SK-N-SH (cell line): Measurements from ENCODE around the gene ANKH. TPM values are rescaled to one million over a fixed set of nuclear protein-coding genes. Genes with fewer than 3 reads are reported as not detected.

Experiments
- CTCF ChIA-PET: fragments of 300-600, 350-600 bp; formaldehyde crosslinking; extraction: SDS; loops from one replicate; lab custom pipeline; 2021; lab: Yijun Ruan, JAX
- POLR2A ChIA-PET: fragments of 350-600 bp; sonication (Branson Sonifier 250); formaldehyde crosslinking; extraction: SDS; loops from one replicate; lab custom pipeline; 2020; ENCODE audit warnings: antibody characterized with exemption, inconsistent platforms; lab: Yijun Ruan, JAX
- DNase-seq: peaks from one replicate; pipeline ENCODE4 v3.0.0; 2012
- H2AFZ ChIP-seq: fragments of 200-600 bp; sonication (generic); 2 replicates; pipeline ENCODE4 v1.8.1; 2016; ENCODE audit warnings: antibody characterized with exemption, mild to moderate bottlenecking, low read depth
- H3F3A ChIP-seq: fragments of 200-600 bp; sonication (generic); replicated peaks from 2 replicates; pipeline ENCODE3; 2016; ENCODE audit warnings: antibody characterized with exemption, mild to moderate bottlenecking; ENCODE audit not compliant: insufficient read depth
- H3K27ac ChIP-seq, 2 experiments: fragments of 200-500 bp in 1 of 2; fragments of 200-600 bp in 1 of 2; sonication (Bioruptor generic) in 1 of 2; sonication (generic), shearing (Covaris generic) in 1 of 2; 2 replicates each; pipeline versions ENCODE4 v1.5.1 to v1.6.1; 2014 to 2016; ENCODE audit warnings: low read depth in 2 of 2, inconsistent platforms in 1 of 2, low read length in 1 of 2, mild to moderate bottlenecking in 1 of 2, mixed read lengths in 1 of 2
- H3K27me3 ChIP-seq: fragments of 200-600 bp; sonication (generic), shearing (Covaris generic); 2 replicates; pipeline ENCODE4 v1.6.1; 2016; ENCODE audit warnings: mixed run types; ENCODE audit not compliant: insufficient read depth
- H3K36me3 ChIP-seq, 2 experiments: fragments of 200-500 bp in 1 of 2; fragments of 200-600 bp in 1 of 2; sonication (Bioruptor generic) in 1 of 2; sonication (generic) in 1 of 2; replicated peaks in 1 of 2; 2 replicates each; pipeline versions ENCODE3 to v1.5.1; 2014 to 2016; ENCODE audit warnings: low read length in 1 of 2, mild to moderate bottlenecking in 1 of 2; ENCODE audit not compliant: insufficient read depth in 2 of 2, control insufficient read depth in 1 of 2
- H3K4me1 ChIP-seq, 2 experiments: fragments of 200-500 bp in 1 of 2; fragments of 200-600 bp in 1 of 2; sonication (Bioruptor generic) in 1 of 2; sonication (generic), shearing (Covaris generic) in 1 of 2; 2 replicates each; pipeline versions ENCODE4 v1.5.1 to v1.6.1; 2014 to 2016; ENCODE audit warnings: low read depth in 1 of 2, low read length in 1 of 2, mixed run types in 1 of 2; ENCODE audit not compliant: insufficient read depth in 2 of 2, control insufficient read depth in 1 of 2
- H3K4me2 ChIP-seq: fragments of 200-600 bp; sonication (generic), shearing (Covaris generic); 2 replicates; pipeline ENCODE4 v1.6.1; 2017; ENCODE audit warnings: mixed run types
- H3K4me3 ChIP-seq, 2 experiments: fragments of 200-500 bp in 1 of 2; fragments of 200-600 bp in 1 of 2; sonication (Bioruptor generic) in 1 of 2; sonication (generic), shearing (Covaris generic) in 1 of 2; 2 replicates each; pipeline versions ENCODE4 v1.5.1 to v1.8.1; 2014 to 2016; ENCODE audit warnings: low read depth in 2 of 2, inconsistent platforms in 1 of 2, low read length in 1 of 2, mild to moderate bottlenecking in 1 of 2, mixed read lengths in 1 of 2, moderate library complexity in 1 of 2
- H3K79me2 ChIP-seq: fragments of 200-600 bp; sonication (generic); 2 replicates; pipeline ENCODE4 v1.8.1; 2017; ENCODE audit warnings: mild to moderate bottlenecking; ENCODE audit not compliant: insufficient read depth
- H3K9ac ChIP-seq: fragments of 200-600 bp; sonication (generic); 2 replicates; pipeline ENCODE4 v1.6.1; 2017; ENCODE audit warnings: mixed run types
- H3K9me2 ChIP-seq: fragments of 200-600 bp; sonication (generic); 2 replicates; pipeline ENCODE4 v1.6.1; 2017; ENCODE audit warnings: mixed run types
- H3K9me3 ChIP-seq: fragments of 200-600 bp; sonication (generic); 2 replicates; pipeline ENCODE4 v1.6.1; 2017; ENCODE audit warnings: mixed run types, mild to moderate bottlenecking, moderate library complexity
- H4K20me1 ChIP-seq: fragments of 200-600 bp; sonication (generic); 2 replicates; pipeline ENCODE4 v1.6.1; 2017; ENCODE audit warnings: mild to moderate bottlenecking, mixed run types; ENCODE audit not compliant: insufficient read depth
- CHD2 ChIP-seq: fragments of 150-350 bp; IDR thresholded peaks from 2 replicates; pipeline ENCODE4 v1.6.1; 2018; ENCODE audit warnings: low read length; ENCODE audit not compliant: partially characterized antibody
- CTCF ChIP-seq: fragments of 200-600 bp; sonication (generic); IDR thresholded peaks from 2 replicates; pipeline ENCODE4 v1.6.1; 2017; ENCODE audit warnings: antibody characterized with exemption, mild to moderate bottlenecking, moderate library complexity
- ELF1 ChIP-seq: IDR thresholded peaks from 2 replicates; pipeline ENCODE4 v1.4.0; 2012
- FOSL2 ChIP-seq: IDR thresholded peaks from 2 replicates; pipeline ENCODE4 v1.4.0; 2012; ENCODE audit warnings: low read depth, mild to moderate bottlenecking, moderate library complexity, borderline replicate concordance
- FOXJ3 ChIP-seq: sonication (generic); formaldehyde crosslinking; IDR thresholded peaks from 2 replicates; pipeline ENCODE4 v1.5.1; 2020; ENCODE audit warnings: mild to moderate bottlenecking, missing genetic modification reagents
- IRF3 ChIP-seq: fragments of 150-350 bp; IDR thresholded peaks from 2 replicates; pipeline ENCODE4 v1.6.1; 2016; ENCODE audit warnings: mild to moderate bottlenecking, low read depth, low read length
- MAX ChIP-seq: IDR thresholded peaks from 2 replicates; pipeline ENCODE4 v1.4.0; 2012; ENCODE audit warnings: low read depth
- MEF2A ChIP-seq: IDR thresholded peaks from 2 replicates; pipeline ENCODE4 v1.4.0; 2012; ENCODE audit warnings: low read depth, borderline replicate concordance
- MXI1 ChIP-seq: IDR thresholded peaks from 2 replicates; pipeline ENCODE4 v1.6.1; 2012; ENCODE audit warnings: mild to moderate bottlenecking, low read depth, low read length, improper control_type of control experiment
- NFIC ChIP-seq: IDR thresholded peaks from 2 replicates; pipeline ENCODE4 v1.4.0; 2012; ENCODE audit warnings: borderline replicate concordance
- POLR2AphosphoS5 ChIP-seq: IDR thresholded peaks from 2 replicates; pipeline ENCODE4 v1.6.1; 2012; ENCODE audit warnings: low read depth, low read length
- RFX5 ChIP-seq: IDR thresholded peaks from 2 replicates; pipeline ENCODE4 v1.6.1; 2012; ENCODE audit warnings: mild to moderate bottlenecking, improper control_type of control experiment, low read length
- SMC3 ChIP-seq: IDR thresholded peaks from 2 replicates; pipeline ENCODE4 v1.6.1; 2012; ENCODE audit warnings: low read depth, low read length, improper control_type of control experiment
- TCF12 ChIP-seq: IDR thresholded peaks from 2 replicates; pipeline ENCODE4 v1.4.0; 2012
- USF2 ChIP-seq: fragments of 150-350 bp; IDR thresholded peaks from 2 replicates; pipeline ENCODE4 v1.6.1; 2017; ENCODE audit warnings: antibody characterized with exemption, low read length, low read depth, borderline replicate concordance
- YY1 ChIP-seq: IDR thresholded peaks from 2 replicates; pipeline ENCODE4 v1.4.0; 2012; ENCODE audit warnings: low read depth, mild to moderate bottlenecking
- ZBTB33 ChIP-seq: IDR thresholded peaks from 2 replicates; pipeline ENCODE4 v1.4.0; 2012; ENCODE audit warnings: low read depth, borderline replicate concordance
- WGBS: methylation state at CpG from one replicate; pipeline ENCODE4 v1.1.6; 2017; ENCODE audit warnings: low lambda C conversion rate; 5-methylcytosine and 5-hydroxymethylcytosine counted together
- polyA plus RNA-seq, 3 experiments: library from polyadenylated mRNA; depleted of rRNA; stranded (reverse); fragments of >200 nt; gene quantifications; 2 replicates each; pipeline ENCODE4 v1.2.3, GENCODE V29; 2012

Gene ANKH
- polyA plus RNA-seq, 1 of the 3 experiments (the other 2 are of a cell fraction) = 22.0 TPM

GRCh38 chr5:14723701-14724132, 147.9 kb downstream of the ANKH start:
- no peaks in the 10 kb centered on the region for H3K9me3 ChIP-seq
- H3K9ac ChIP-seq = no peak overlapping the region
- no peak overlapping the region for H2AFZ ChIP-seq
- no peak for DNase-seq
- WGBS = 61% methylated on average over 4 of the region's 4 CpGs
- ChIA-PET CTCF (interaction anchor here (1.9 to 7.0 kb wide), 2 partner anchors 279 to 291 kb away, joined by 9 to 203 read pairs; no protein-coding TSS in a partner anchor), POLR2A (no interaction called here)
- no peaks in the 10 kb centered on the region for H3K79me2 ChIP-seq
- H3F3A ChIP-seq = peaks cover 9% of the 10 kb centered on the region
- H4K20me1 ChIP-seq = no peaks in the 10 kb centered on the region
- no peak overlapping the region for H3K27ac ChIP-seq
- H3K27me3 ChIP-seq = no peaks in the 10 kb centered on the region
- no peak overlapping the region for H3K4me2 ChIP-seq
- H3K36me3 ChIP-seq = peaks cover 0 to 12% of the 10 kb centered on the region in 2 experiments
- H3K4me3 ChIP-seq = no peak overlapping the region
- H3K4me1 ChIP-seq = 0 out of 4 replicates have a peak, but pooled peaks cover 0 to 12% of the 10 kb centered on the region in 2 experiments
- TF ChIP-seq SMC3 (no peak), FOXJ3 (CRISPR knock-in tag) (no peak), NFIC (no peak), IRF3 (no peak), FOSL2 (no peak), USF2 (no peak), CTCF (no peak), MXI1 (no peak), MEF2A (no peak), POLR2AphosphoS5 (no peak), RFX5 (no peak), ELF1 (no peak), ZBTB33 (no peak), CHD2 (no peak), TCF12 (no peak), MAX (no peak), YY1 (no peak)
- no peaks in the 10 kb centered on the region for H3K9me2 ChIP-seq
